ENCODE results near the gene BDH2. TPM values are rescaled to one million over a fixed set of nuclear protein-coding genes. Genes with fewer than 3 reads are reported as not detected.

Gene BDH2
- total RNA-seq, 1 donor from 2014 or later, result 41.4 TPM

Other genes starting within 250 kb of the BDH2 start
- gene CISD2, start 230.8 kb downstream of the BDH2 start, total RNA-seq, result 18.2 TPM
- 1.8 TPM for gene SLC9B1, start 80.1 kb downstream of the BDH2 start, total RNA-seq
- 13.0 TPM for gene SLC9B2, start 23.1 kb downstream of the BDH2 start, total RNA-seq
- gene CENPE, start 98.5 kb upstream of the BDH2 start, total RNA-seq, result 1.3 TPM